CD4-positive, alpha-beta T cell treated with Interleukin-6 for 4 hours (primary cell): Measurements from ENCODE around the gene SOAT2.

Experiments used
- DNase-seq: peaks from one replicate; pipeline ENCODE4 v3.0.0-alpha.2; 2020; ENCODE audit warnings: mixed read lengths

The SOAT2 gene

GRCh38 chr12:53065975-53066931 is 37.0 kb upstream of the SOAT2 start:
- peak; percentile 78 for DNase-seq

GRCh38 chr12:53067074-53067992 is 36.0 kb upstream of the SOAT2 start:
- DNase-seq, result no peak

GRCh38 chr12:53067993-53068770 is 35.1 kb upstream of the SOAT2 start:
- no peak for DNase-seq

GRCh38 chr12:53068811-53069585 is 34.3 kb upstream of the SOAT2 start:
- DNase-seq, result no peak

DNA sequence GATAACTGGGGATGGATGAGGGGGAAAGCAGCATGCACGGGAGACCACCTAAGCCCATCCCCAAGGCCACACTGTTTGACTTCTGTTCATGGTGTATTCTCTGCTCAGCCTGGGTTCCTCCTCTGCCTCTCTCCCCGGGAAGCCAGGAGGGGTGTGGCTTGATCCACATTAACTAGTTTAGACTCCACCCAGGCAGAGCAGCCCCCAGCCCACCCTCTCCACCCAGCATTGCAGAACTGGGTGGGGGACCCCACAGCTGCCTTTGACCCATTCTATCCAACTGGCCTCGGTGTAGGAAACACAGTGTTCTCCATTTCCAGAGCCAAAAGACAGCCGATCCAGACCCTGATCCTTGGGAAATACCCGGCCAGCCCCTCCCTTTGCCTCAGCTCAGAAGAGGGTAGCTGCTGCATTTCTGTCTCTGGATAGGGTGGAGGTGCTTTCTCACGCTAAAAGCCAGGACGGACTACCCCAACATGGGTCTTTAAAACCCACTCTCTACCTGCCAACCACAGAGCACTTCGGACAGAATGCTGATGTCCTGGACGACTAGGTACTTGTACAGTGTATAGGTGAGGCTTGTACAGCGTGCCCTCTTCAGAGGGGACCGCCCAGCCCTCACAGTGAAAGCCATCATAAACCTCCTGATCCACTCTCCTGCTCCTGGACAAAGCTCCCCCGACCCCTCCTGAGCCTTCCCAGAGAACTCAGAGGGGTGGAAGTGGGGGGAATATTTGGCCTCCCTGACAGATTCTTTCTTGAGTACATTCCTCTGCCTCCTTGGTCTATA is 33.5 kb upstream of the SOAT2 start:
- no peak for DNase-seq

- no peak for DNase-seq
Measured at GRCh38 chr12:53070877-53071492, 32.3 kb upstream of the SOAT2 start.

DNA sequence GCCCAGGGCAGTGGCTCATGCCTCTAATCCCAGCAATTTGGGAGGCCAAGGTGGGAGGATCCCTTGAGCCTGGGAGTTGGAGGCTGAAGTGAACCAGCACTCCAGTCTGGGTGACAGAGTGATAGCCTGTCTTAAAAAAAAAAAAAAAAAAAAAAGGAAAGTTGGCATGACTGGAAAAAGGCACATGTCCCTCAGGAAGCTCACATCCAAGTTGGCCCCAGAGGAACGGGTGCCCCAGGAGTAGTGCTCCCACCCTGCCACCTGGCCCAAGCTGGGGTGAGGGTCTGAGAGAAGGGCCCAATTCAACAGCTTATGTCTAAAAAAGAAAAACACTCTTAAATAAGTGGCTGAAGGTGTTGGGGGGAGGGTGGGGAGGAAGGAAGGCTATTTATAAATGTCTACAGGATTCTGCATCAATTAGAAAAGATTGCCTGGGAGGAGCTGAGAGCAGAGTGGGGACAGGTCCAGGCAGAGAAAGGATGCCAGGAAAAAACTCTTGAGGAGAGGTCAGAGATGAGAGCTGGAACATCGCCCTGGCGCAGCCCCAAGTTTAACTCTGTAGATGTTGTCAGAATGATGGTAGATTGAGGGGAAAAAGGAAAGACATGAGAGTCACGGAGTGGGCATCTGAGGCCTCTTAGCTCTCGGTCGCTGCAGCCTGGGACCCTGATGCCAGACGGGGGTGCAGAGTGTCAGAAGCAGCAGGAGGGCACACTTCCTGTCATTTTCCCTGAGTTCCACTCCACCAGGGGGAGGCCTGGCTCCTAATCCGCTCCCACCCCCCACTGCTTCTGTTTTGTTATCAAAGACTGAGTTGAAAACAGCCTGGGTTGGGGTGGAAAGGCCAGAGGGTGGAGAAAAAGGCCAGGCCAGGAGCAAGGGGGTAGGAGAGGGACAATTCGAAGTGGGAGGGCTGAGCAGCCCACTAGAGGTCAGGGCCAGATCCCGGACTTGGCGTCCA is 31.4 kb upstream of the SOAT2 start:
- no peak for DNase-seq

- DNase-seq, result no peak
Measured at GRCh38 chr12:53073881-53074280, 29.4 kb upstream of the SOAT2 start.

GRCh38 chr12:53074283-53074998 is 28.8 kb upstream of the SOAT2 start:
- no peak for DNase-seq

- DNase-seq, result no peak
Measured at GRCh38 chr12:53074999-53075370, 28.3 kb upstream of the SOAT2 start.

DNA sequence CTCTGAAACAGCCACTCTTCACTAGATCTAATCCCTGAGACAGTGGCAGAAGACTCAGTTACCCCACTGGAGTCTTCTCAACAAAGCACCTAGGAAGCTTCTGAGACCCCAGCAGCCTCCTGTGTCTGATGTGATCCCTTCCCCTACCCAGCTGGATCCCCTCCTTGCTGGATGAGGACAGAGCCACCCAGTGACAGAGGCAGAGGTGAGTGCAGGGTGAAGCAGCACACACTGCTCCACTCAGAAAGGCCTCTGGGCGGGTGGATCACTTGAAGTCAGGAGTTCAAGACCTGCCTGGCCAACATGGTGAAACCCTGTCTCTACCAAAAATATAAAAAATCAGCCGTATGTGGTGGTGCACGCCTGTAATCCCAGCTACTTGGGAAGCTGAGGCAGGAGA is 26.8 kb upstream of the SOAT2 start:
- DNase-seq, result no peak

- DNase-seq, result no peak
Measured at GRCh38 chr12:53077030-53077429, 26.3 kb upstream of the SOAT2 start.

- DNase-seq, result peak; percentile 65
Measured at GRCh38 chr12:53078425-53079225, 24.7 kb upstream of the SOAT2 start.

DNA sequence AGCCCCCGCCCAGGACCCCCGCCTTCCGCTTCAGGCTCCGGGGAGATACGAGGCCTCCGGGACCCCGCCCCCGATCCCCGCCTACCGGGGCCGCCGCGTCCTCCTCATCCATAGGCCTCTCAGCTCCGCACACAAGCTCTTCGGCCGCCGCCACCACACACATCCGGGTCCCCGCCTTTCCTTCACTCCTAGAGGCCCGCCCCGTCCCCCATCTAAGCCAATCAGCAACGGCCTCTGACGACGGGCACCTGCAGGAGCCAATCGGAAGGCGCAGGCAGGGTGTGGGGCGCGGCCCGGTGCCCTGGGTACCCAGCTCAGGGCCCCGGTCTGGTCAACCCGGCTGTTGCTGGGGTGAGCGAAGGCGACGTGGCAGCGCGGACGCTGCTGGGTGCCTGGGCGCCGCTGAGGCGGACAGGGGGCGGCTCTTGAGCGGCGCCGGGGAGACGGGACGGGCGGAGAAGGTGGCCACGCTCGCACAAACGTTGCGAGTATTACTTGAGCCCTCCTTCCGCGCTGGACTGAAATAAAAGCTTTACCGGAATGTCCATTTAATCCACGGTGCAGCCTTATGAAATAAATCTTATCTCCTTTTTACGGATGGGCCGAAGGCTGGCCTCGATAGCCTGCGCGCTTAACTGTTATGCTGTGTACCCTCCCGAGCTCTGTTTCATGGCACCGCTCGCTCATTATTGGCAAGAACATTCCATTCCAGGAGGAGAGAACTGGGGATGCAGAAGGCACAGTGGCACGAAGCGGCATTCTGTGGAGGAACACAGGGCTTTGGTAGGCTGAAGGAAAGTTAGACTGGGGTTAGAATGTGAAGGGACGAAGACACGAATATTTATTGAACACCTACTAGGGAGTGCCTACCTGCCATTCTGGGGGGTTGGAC is 23.8 kb upstream of the SOAT2 start, which contains the start of gene SPRYD3:
Gene SPRYD3 (minus strand): TSS at position 165 of the 892 bp plus-strand sequence. CDS start 57 bp downstream, at position 108.
- peak; percentile 97 for DNase-seq

DNA sequence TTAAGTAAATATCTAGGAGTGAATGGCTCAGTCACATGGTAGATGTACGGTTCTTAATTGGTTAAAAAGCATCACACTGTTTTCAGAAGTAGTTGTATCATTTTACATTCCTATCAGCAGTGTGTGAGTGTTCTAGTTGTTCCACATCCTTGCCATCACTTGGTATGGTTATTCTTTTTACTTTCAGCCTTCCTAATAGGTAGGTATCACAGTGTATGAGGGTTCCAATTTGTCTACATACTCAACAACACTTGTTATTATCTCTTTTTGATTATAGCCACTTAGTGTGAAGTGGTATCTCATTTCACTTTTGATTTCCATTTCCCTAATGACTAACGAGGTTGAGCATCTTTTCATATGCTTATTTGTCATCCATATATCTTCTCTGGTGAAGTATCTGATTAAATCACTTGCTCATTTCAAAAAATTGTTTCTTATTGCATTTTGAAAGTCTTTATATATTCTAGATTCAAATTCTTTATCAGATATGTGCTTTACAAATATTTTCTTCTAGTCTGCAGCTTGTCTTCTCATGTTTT is 20.6 kb upstream of the SOAT2 start:
- no peak for DNase-seq

DNA sequence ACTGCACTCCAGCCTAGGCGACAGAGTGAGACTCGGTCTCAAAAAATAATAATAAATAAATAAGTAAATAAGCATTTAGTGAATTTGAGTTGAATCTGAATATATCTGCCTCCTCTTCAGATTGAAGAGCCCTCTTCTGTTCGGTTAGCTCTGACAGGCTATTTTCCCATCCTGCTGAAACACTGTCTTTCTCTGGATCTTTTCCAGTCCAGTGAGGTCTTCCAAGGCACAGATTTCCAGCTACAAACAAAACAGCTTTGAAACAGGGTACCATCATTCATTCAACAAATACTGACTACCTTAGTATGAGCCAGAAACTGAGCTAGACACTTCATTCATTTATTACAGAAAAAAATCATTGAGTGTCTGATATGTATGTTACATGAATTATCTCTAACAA is 16.9 kb upstream of the SOAT2 start:
- DNase-seq, result no peak
